SK-N-SH (cell line): ENCODE measurements around the gene GRM7.

Experiments used
- EP300 ChIP-seq, 2 experiments: IDR thresholded peaks; 2 replicates each; pipeline versions ENCODE4 v1.4.0 to v1.6.1; 2012; ENCODE audit warnings: borderline replicate concordance in 1 of 2, low read depth in 1 of 2, low read length in 1 of 2
- FOXJ3 ChIP-seq: sonication (generic); formaldehyde crosslinking; IDR thresholded peaks from 2 replicates; pipeline ENCODE4 v1.5.1; 2020; ENCODE audit warnings: mild to moderate bottlenecking, missing genetic modification reagents
- FOXM1 ChIP-seq: IDR thresholded peaks from 2 replicates; pipeline ENCODE4 v1.4.0; 2012; ENCODE audit warnings: low read depth, mild to moderate bottlenecking
- MXI1 ChIP-seq: IDR thresholded peaks from 2 replicates; pipeline ENCODE4 v1.6.1; 2012; ENCODE audit warnings: mild to moderate bottlenecking, low read depth, low read length, improper control_type of control experiment
- NFIC ChIP-seq: IDR thresholded peaks from 2 replicates; pipeline ENCODE4 v1.4.0; 2012; ENCODE audit warnings: borderline replicate concordance
- POLR2AphosphoS5 ChIP-seq: IDR thresholded peaks from 2 replicates; pipeline ENCODE4 v1.6.1; 2012; ENCODE audit warnings: low read depth, low read length
- RFX5 ChIP-seq: IDR thresholded peaks from 2 replicates; pipeline ENCODE4 v1.6.1; 2012; ENCODE audit warnings: mild to moderate bottlenecking, improper control_type of control experiment, low read length
- RXRA ChIP-seq: IDR thresholded peaks from 2 replicates; pipeline ENCODE4 v1.4.0; 2012; ENCODE audit warnings: low read depth, mild to moderate bottlenecking, borderline replicate concordance
- TAF1 ChIP-seq: IDR thresholded peaks from 2 replicates; pipeline ENCODE4 v1.6.1; 2012; ENCODE audit warnings: low read depth, mild to moderate bottlenecking, low read length, moderate library complexity, borderline replicate concordance
- YY1 ChIP-seq: IDR thresholded peaks from 2 replicates; pipeline ENCODE4 v1.4.0; 2012; ENCODE audit warnings: low read depth, mild to moderate bottlenecking
- TF ChIP-seq, protein P1 (sequence below): fragments of 200-600 bp; sonication (generic); IDR thresholded peaks from 2 replicates; pipeline ENCODE4 v1.6.1; 2017; ENCODE audit warnings: antibody characterized with exemption, mild to moderate bottlenecking, moderate library complexity
- TF ChIP-seq, protein P2 (sequence below): IDR thresholded peaks from 2 replicates; pipeline ENCODE4 v1.4.0; 2012; ENCODE audit warnings: low read depth, borderline replicate concordance
- TF ChIP-seq, protein P3 (sequence below): IDR thresholded peaks from 2 replicates; pipeline ENCODE4; 2012
- TF ChIP-seq, protein P4 (sequence below): fragments of 150-350 bp; IDR thresholded peaks from 2 replicates; pipeline ENCODE4 v1.6.1; 2017; ENCODE audit warnings: antibody characterized with exemption, low read length, low read depth, borderline replicate concordance

DNA sequence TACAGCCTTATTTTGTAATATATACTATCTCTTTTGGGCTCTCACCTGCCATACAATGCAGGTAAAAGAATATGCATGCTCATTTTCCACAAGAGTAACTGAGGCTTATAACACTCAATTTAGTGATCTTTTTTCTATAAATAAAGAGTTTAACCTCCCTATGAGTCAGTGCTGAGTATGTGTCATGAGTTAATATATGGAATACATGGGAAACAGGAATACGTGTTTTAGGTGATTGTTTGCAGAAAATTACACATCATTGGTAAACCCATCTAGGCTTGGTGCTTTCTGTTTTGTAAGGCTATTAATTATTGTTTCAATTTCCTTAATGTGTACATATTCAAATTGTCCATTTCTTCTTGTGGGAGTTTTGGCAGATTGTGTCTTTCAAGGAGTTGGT is 411.3 kb downstream of the GRM7 start:
- TF ChIP-seq POLR2AphosphoS5 (no peak), RXRA (no peak), FOXM1 (no peak), TAF1 (no peak), NFIC (no peak), RFX5 (no peak), MXI1 (no peak), YY1 (no peak), FOXJ3 (CRISPR knock-in tag) (no peak), EP300 (IDR thresholded peaks at IDR 0.05; ENCODE audit: borderline replicate concordance in 1 of 2, low read depth in 1 of 2, low read length in 1 of 2) (no peak)
- TF ChIP-seq, protein P1, sequence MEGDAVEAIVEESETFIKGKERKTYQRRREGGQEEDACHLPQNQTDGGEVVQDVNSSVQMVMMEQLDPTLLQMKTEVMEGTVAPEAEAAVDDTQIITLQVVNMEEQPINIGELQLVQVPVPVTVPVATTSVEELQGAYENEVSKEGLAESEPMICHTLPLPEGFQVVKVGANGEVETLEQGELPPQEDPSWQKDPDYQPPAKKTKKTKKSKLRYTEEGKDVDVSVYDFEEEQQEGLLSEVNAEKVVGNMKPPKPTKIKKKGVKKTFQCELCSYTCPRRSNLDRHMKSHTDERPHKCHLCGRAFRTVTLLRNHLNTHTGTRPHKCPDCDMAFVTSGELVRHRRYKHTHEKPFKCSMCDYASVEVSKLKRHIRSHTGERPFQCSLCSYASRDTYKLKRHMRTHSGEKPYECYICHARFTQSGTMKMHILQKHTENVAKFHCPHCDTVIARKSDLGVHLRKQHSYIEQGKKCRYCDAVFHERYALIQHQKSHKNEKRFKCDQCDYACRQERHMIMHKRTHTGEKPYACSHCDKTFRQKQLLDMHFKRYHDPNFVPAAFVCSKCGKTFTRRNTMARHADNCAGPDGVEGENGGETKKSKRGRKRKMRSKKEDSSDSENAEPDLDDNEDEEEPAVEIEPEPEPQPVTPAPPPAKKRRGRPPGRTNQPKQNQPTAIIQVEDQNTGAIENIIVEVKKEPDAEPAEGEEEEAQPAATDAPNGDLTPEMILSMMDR = no peak
- TF ChIP-seq, protein P2, sequence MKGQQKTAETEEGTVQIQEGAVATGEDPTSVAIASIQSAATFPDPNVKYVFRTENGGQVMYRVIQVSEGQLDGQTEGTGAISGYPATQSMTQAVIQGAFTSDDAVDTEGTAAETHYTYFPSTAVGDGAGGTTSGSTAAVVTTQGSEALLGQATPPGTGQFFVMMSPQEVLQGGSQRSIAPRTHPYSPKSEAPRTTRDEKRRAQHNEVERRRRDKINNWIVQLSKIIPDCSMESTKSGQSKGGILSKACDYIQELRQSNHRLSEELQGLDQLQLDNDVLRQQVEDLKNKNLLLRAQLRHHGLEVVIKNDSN = no peak
- TF ChIP-seq, protein P3, sequence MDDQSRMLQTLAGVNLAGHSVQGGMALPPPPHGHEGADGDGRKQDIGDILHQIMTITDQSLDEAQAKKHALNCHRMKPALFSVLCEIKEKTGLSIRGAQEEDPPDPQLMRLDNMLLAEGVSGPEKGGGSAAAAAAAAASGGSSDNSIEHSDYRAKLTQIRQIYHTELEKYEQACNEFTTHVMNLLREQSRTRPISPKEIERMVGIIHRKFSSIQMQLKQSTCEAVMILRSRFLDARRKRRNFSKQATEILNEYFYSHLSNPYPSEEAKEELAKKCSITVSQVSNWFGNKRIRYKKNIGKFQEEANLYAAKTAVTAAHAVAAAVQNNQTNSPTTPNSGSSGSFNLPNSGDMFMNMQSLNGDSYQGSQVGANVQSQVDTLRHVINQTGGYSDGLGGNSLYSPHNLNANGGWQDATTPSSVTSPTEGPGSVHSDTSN = no peak
- TF ChIP-seq, protein P4, sequence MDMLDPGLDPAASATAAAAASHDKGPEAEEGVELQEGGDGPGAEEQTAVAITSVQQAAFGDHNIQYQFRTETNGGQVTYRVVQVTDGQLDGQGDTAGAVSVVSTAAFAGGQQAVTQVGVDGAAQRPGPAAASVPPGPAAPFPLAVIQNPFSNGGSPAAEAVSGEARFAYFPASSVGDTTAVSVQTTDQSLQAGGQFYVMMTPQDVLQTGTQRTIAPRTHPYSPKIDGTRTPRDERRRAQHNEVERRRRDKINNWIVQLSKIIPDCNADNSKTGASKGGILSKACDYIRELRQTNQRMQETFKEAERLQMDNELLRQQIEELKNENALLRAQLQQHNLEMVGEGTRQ = no peak
